Transverse colon (tissue), 4 donors: Measurements from ENCODE around the gene SAMD14. TPM values are rescaled to one million over a fixed set of nuclear protein-coding genes. Genes with fewer than 3 reads are reported as not detected.

Experiments used
- DNase-seq: peaks from one replicate; pipeline ENCODE4 v3.0.0-alpha.2; 2019
- H3K27ac ChIP-seq, 4 donors: fragments of 200-600 bp; sonication (generic); 2 replicates each; pipeline ENCODE4 v1.5.1; 2016 to 2018; ENCODE audit warnings: inconsistent platforms in 4 of 4
- H3K27me3 ChIP-seq: fragments of 200-600 bp; sonication (generic); 2 replicates; pipeline ENCODE4 v1.5.1; 2017; ENCODE audit warnings: inconsistent platforms
- H3K36me3 ChIP-seq, 4 donors: fragments of 200-600 bp; sonication (generic); 2 replicates each; pipeline ENCODE4 v1.5.1; 2017 to 2019; ENCODE audit warnings: inconsistent platforms in 4 of 4
- H3K4me1 ChIP-seq, 4 donors: fragments of 200-600 bp; sonication (generic); 2 replicates each; pipeline ENCODE4 v1.5.1; 2017 to 2020; ENCODE audit warnings: inconsistent platforms in 4 of 4
- H3K4me3 ChIP-seq, 4 donors: fragments of 200-600 bp; sonication (generic); 1 replicate in 1 of 4; 2 replicates in 3 of 4; pipeline versions ENCODE4 v1.5.1 to v1.6.1; 2017 to 2019; ENCODE audit warnings: inconsistent platforms in 4 of 4
- H3K9me3 ChIP-seq, 2 donors: fragments of 200-600 bp; sonication (generic); 2 replicates each; pipeline ENCODE4 v1.5.1; 2017 to 2019; ENCODE audit warnings: inconsistent platforms in 2 of 2
- CTCF ChIP-seq, 5 experiments: fragments of 200-600 bp in 3 of 5; fragments of 450-650 bp in 2 of 5; sonication (generic) in 3 of 5; IDR thresholded peaks; 1 replicate in 2 of 5; 2 replicates in 3 of 5; pipeline ENCODE4 v1.5.1; 2016 to 2017; ENCODE audit warnings: antibody characterized with exemption in 5 of 5, inconsistent platforms in 3 of 5, mild to moderate bottlenecking in 2 of 5, moderate library complexity in 1 of 5
- EP300 ChIP-seq: sonication (generic); formaldehyde crosslinking; IDR thresholded peaks from one replicate; pipeline ENCODE4 v1.6.1; 2017; ENCODE audit warnings: antibody characterized with exemption, low read depth
- POLR2A ChIP-seq: fragments of 450-650 bp; IDR thresholded peaks from one replicate; pipeline ENCODE4 v1.6.1; 2016; ENCODE audit warnings: antibody characterized with exemption, mild to moderate bottlenecking, moderate library complexity
- POLR2AphosphoS5 ChIP-seq, 3 donors: sonication (generic); formaldehyde crosslinking; IDR thresholded peaks; one replicate each; pipeline ENCODE4 v1.6.1; 2016; ENCODE audit warnings: antibody characterized with exemption in 3 of 3
- WGBS, 2 donors: methylation state at CpG; one replicate each; pipeline ENCODE4 v1.1.5; 2018; ENCODE audit warnings: low coverage in 1 of 2; 5-methylcytosine and 5-hydroxymethylcytosine counted together
- in situ Hi-C, 4 donors: fragments of 200-750 bp; cut with MboI; loops; one replicate each; pipeline versions ENCODE4 v1.15.0 to v1.15.1; 2017; ENCODE audit warnings: low sequenced_read_pairs in 3 of 4, low pct_ligation_motif_present in 1 of 4, low pct_unique_long_range_greater_than_20kb in 1 of 4
- intact Hi-C: fragments of 100-400 bp; cut with DNase I; formaldehyde crosslinking; loops from one replicate; pipeline ENCODE4 v1.15.1; 2023; ENCODE audit warnings: low total_unique reads
- total RNA-seq, 4 donors: library from RNA; depleted of rRNA; stranded (reverse); fragments of >200 nt; gene quantifications; one replicate each; pipeline ENCODE4 v1.1.0, GENCODE V29; 2016

Gene SAMD14
- total RNA-seq, 4 donors from 2014 or later, result 0.14 to 1.8 (median 0.32) TPM; not detected in 1

GRCh38 chr17:50176559-50177357 is 46.8 kb upstream of the SAMD14 start:
- TF ChIP-seq POLR2A (no peak), CTCF (IDR thresholded peaks at IDR 0.05) (no peak), POLR2AphosphoS5 (IDR thresholded peaks at IDR 0.05) (no peak), EP300 (no peak)
- Histone ChIP-seq H3K27ac (peak overlapping the region; percentile 67 to 87 (median 80)), H3K27me3 (no peaks in the 10 kb centered on the region), H3K36me3 (no peaks in the 10 kb centered on the region), H3K4me3 (no peak overlapping the region), H3K9me3 (no peaks in the 10 kb centered on the region), H3K4me1 (peaks cover 24 to 33% (median 28%) of the 10 kb centered on the region in 4 donors)
- WGBS, 2 donors, result 89% methylated on average over 20 of the region's 20 CpGs; no CpG with 5 or more reads in 1 of the 2 donors
- no peak for DNase-seq
- intact Hi-C loops (no loop called here), in situ Hi-C loops (no loop called here)

GRCh38 chr17:50175035-50175807 is 45.3 kb upstream of the SAMD14 start:
- no peak for TF ChIP-seq POLR2A
- no peak for TF ChIP-seq EP300
- no peak for TF ChIP-seq CTCF (IDR thresholded peaks at IDR 0.05)
- TF ChIP-seq POLR2AphosphoS5 (IDR thresholded peaks at IDR 0.05), result no peak
- Histone ChIP-seq H3K4me3 (no peak overlapping the region), H3K27me3 (no peaks in the 10 kb centered on the region), H3K27ac (peak overlapping the region in 3 of 4 donors; percentile 17 to 87 (median 50)), H3K36me3 (no peaks in the 10 kb centered on the region), H3K9me3 (no peaks in the 10 kb centered on the region), H3K4me1 (peaks cover 24 to 33% (median 28%) of the 10 kb centered on the region in 4 donors)
- DNase-seq, result no peak
- in situ Hi-C loops, result no loop called here
- intact Hi-C loops, result no loop called here
- WGBS, 2 donors, result 79 to 82% methylated on average over 2 to 16 of the region's 16 CpGs

- 82 to 93% methylated on average over 3 to 6 of the region's 6 CpGs for WGBS, 2 donors
Observed at GRCh38 chr17:50174444-50174843, 44.5 kb upstream of the SAMD14 start.

More at GRCh38 chr17:50174444-50174843, 44.5 kb upstream of the SAMD14 start:
- no peak for DNase-seq
- no peaks in the 10 kb centered on the region for H3K36me3 ChIP-seq
- H3K4me1 ChIP-seq, result peaks cover 24 to 33% (median 28%) of the 10 kb centered on the region in 4 donors
- H3K27me3 ChIP-seq, result no peaks in the 10 kb centered on the region
- in situ Hi-C loops (no loop called here), intact Hi-C loops (no loop called here)
- H3K9me3 ChIP-seq, result no peaks in the 10 kb centered on the region
- TF ChIP-seq POLR2AphosphoS5 (IDR thresholded peaks at IDR 0.05) (no peak), CTCF (IDR thresholded peaks at IDR 0.05) (no peak), POLR2A (no peak), EP300 (no peak)
- H3K27ac ChIP-seq, result peak overlapping the region in 2 of 4 donors; percentile 62 to 72
- H3K4me3 ChIP-seq, result no peak overlapping the region
